Esophagus muscularis mucosa (tissue), 4 donors: ENCODE data around the gene WDFY4. TPM values are rescaled to one million over a fixed set of nuclear protein-coding genes. Genes with fewer than 3 reads are reported as not detected.

Source experiments
- DNase-seq: peaks from one replicate; pipeline ENCODE4 v3.0.0-alpha.2; 2017; ENCODE audit errors: extremely low spot score
- H3K27ac ChIP-seq, 4 donors: fragments of 200-600 bp; sonication (generic); replicated peaks in 1 of 4; 1 replicate in 3 of 4; 2 replicates in 1 of 4; pipeline ENCODE4 v1.5.1; 2016 to 2019; ENCODE audit warnings: mild to moderate bottlenecking in 1 of 4
- H3K27me3 ChIP-seq, 4 donors: fragments of 200-600 bp; sonication (generic); one replicate each; pipeline versions ENCODE4 v1.5.1 to v1.6.0; 2016 to 2019
- H3K36me3 ChIP-seq, 4 donors: fragments of 200-600 bp; sonication (generic); one replicate each; pipeline ENCODE4 v1.5.1; 2016 to 2019
- H3K4me1 ChIP-seq, 4 donors: fragments of 200-600 bp; sonication (generic); one replicate each; pipeline ENCODE4 v1.5.1; 2016 to 2019
- H3K4me3 ChIP-seq, 4 donors: fragments of 200-600 bp; sonication (generic); 1 replicate in 2 of 4; 2 replicates in 2 of 4; pipeline ENCODE4 v1.5.1; 2016 to 2019; ENCODE audit warnings: mild to moderate bottlenecking in 4 of 4, moderate library complexity in 1 of 4
- H3K9me3 ChIP-seq, 4 donors: fragments of 200-600 bp; sonication (generic); 1 replicate in 3 of 4; 2 replicates in 1 of 4; pipeline ENCODE4 v1.5.1; 2016 to 2019
- CTCF ChIP-seq, 3 experiments: fragments of 200-600 bp in 2 of 3; fragments of 450-650 bp in 1 of 3; sonication (generic) in 2 of 3; IDR thresholded peaks; one replicate each; pipeline ENCODE4 v1.5.1; 2017 to 2019; ENCODE audit warnings: antibody characterized with exemption in 3 of 3, mild to moderate bottlenecking in 2 of 3, moderate library complexity in 1 of 3
- EP300 ChIP-seq: sonication (generic); formaldehyde crosslinking; IDR thresholded peaks from one replicate; pipeline ENCODE4 v1.6.1; 2017; ENCODE audit warnings: antibody characterized with exemption
- POLR2A ChIP-seq: fragments of 450-650 bp; IDR thresholded peaks from one replicate; pipeline ENCODE4 v1.6.1; 2017; ENCODE audit warnings: antibody characterized with exemption, moderate library complexity, mild to moderate bottlenecking, low read depth
- POLR2AphosphoS5 ChIP-seq, 2 donors: sonication (generic); formaldehyde crosslinking; IDR thresholded peaks; one replicate each; pipeline ENCODE4 v1.6.1; 2017; ENCODE audit warnings: antibody characterized with exemption in 2 of 2
- WGBS: methylation state at CpG from one replicate; pipeline ENCODE4 v1.1.5; 2018; 5-methylcytosine and 5-hydroxymethylcytosine counted together
- intact Hi-C: fragments of 100-400 bp; cut with DNase I; formaldehyde crosslinking; loops from one replicate; pipeline ENCODE4 v1.15.1; 2023
- total RNA-seq, 4 donors: library from RNA; depleted of rRNA; stranded (reverse); fragments of >200 nt; gene quantifications; one replicate each; pipeline versions ENCODE4 v1.1.0 to v1.2.1, GENCODE V29; 2016

WDFY4 gene
- total RNA-seq, 4 donors from 2014 or later: 2.3 to 7.3 (median 5.2) TPM

DNA sequence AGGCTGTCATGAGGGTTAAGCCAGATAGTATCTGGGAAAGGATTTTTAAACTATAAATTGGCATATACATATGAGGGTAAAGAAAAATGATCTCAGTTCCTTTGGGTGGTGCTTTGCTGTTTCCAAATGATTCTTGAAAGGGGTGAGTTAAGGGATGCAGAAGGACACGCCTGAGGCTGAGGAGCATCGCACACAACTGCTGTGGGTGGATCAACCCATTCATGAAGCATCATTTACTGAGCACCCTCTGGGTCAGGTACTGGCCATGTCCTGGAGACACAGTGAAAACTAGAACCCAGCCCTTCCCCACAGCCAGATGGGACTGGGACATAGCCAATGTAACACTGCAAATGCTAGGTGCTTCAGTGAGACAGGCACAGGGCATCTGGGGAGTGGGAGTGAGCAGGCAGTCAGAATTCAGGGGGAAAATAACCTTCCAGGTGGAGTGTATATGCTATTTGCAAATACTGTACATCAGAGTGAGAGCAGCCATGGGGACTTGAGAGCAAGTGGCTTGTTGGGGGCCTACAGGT is 112.1 kb downstream of the WDFY4 start:
- Histone ChIP-seq H3K27me3 (peaks cover 0 to 4% (median 0%) of the 10 kb centered on the region in 4 donors), H3K9me3 (no peaks in the 10 kb centered on the region), H3K4me1 (peaks cover 10 to 27% (median 10%) of the 10 kb centered on the region in 4 donors), H3K36me3 (no peaks in the 10 kb centered on the region), H3K4me3 (no peak overlapping the region), H3K27ac (no peak overlapping the region)
- intact Hi-C loops: no loop called here
- TF ChIP-seq CTCF (IDR thresholded peaks at IDR 0.05): no peak
- no peak for TF ChIP-seq POLR2A
- TF ChIP-seq EP300: no peak
- TF ChIP-seq POLR2AphosphoS5 (IDR thresholded peaks at IDR 0.05): no peak
- WGBS: 83% methylated on average over 2 of the region's 2 CpGs
- peak; percentile 86 for DNase-seq

DNA sequence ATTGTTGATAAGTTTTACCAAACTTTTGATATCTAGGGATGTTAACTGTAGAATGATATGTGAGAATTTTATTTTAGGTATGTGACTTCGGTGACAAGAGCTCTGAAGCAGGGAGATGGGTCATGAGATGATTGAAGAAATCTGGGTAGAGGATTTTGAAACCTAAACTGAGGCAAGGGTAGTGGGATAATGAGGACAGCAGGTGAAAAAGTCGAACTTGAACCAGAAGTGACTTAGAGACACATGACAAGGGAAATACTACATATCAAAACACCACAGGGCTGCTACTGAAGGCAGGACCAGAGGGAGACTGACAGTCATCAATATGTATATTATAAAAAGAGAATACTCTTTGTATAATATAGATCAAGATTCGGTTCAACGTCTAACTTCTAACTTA is 113.2 kb downstream of the WDFY4 start:
- H3K9me3 ChIP-seq: no peaks in the 10 kb centered on the region
- 79% methylated on average over 4 of the region's 4 CpGs for WGBS
- TF ChIP-seq CTCF (IDR thresholded peaks at IDR 0.05) (no peak), EP300 (no peak), POLR2A (no peak), POLR2AphosphoS5 (IDR thresholded peaks at IDR 0.05) (no peak)
- H3K4me3 ChIP-seq: no peak overlapping the region
- no peak overlapping the region for H3K27ac ChIP-seq
- intact Hi-C loops: no loop called here
- no peaks in the 10 kb centered on the region for H3K27me3 ChIP-seq
- DNase-seq: peak; percentile 34
- peaks cover under 1 to 17% (median 10%) of the 10 kb centered on the region in 4 donors for H3K4me1 ChIP-seq
- H3K36me3 ChIP-seq: no peaks in the 10 kb centered on the region

GRCh38 chr10:48798481-48799254 is 114.0 kb downstream of the WDFY4 start:
- no peak for TF ChIP-seq EP300
- no peak for TF ChIP-seq POLR2AphosphoS5 (IDR thresholded peaks at IDR 0.05)
- no peak for TF ChIP-seq POLR2A
- no peak for TF ChIP-seq CTCF (IDR thresholded peaks at IDR 0.05)
- Histone ChIP-seq H3K4me1 (peaks cover 0 to 14% (median 9%) of the 10 kb centered on the region in 4 donors), H3K9me3 (no peaks in the 10 kb centered on the region), H3K4me3 (no peak overlapping the region), H3K27me3 (no peaks in the 10 kb centered on the region), H3K36me3 (no peaks in the 10 kb centered on the region), H3K27ac (no peak overlapping the region)
- 65% methylated on average over 5 of the region's 5 CpGs for WGBS
- DNase-seq: peak; percentile 55
- intact Hi-C loops: no loop called here

DNA sequence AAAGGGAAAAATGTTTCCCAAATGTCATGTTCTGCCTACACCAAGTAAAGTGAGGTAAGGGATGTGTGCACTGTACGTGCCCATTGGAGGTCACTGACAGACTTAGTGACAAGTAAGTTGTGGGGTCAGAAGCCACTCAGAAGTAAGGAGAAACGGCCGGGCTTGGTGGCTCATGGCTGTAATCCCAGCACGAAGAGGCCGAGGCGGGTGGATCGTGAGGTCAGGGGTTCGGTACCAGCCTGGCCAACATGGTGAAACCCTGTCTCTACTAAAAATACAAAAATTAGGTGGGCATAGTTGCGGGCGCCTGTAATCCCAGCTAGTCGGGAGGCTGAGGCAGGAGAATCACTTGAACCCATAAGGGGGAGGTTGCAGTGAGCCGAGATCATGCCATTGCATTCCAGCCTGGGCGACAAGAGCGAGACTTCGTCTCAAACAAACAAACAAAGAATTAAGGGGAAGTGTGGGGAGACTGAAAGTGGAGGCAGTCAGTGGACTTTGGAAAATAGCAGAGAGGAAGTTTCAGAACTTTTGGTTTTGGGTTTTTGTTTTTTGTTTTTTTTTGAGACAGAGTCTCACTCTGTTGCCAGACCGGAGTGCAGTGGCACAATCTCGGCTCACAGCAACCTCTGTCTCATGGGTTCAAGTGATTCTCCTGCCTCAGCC is 114.8 kb downstream of the WDFY4 start:
- TF ChIP-seq POLR2AphosphoS5 (IDR thresholded peaks at IDR 0.05) (no peak), EP300 (no peak), POLR2A (no peak), CTCF (IDR thresholded peaks at IDR 0.05) (no peak)
- Histone ChIP-seq H3K27ac (peak overlapping the region in 2 of 4 donors; percentile 57 to 63), H3K9me3 (no peaks in the 10 kb centered on the region), H3K36me3 (no peaks in the 10 kb centered on the region), H3K27me3 (no peaks in the 10 kb centered on the region), H3K4me3 (no peak overlapping the region), H3K4me1 (peaks cover 0 to 14% (median 9%) of the 10 kb centered on the region in 4 donors)
- 92% methylated on average over 17 of the region's 17 CpGs for WGBS
- intact Hi-C loops: no loop called here
- DNase-seq: peak; percentile 42
